RPMI8226 (cell line): ENCODE results near the gene CD244.
"Not testable (repeated sequence)": the region's sequence is repeated elsewhere in the genome, so short reads cannot be mapped to it uniquely, and the experiment has no call there.

Source experiments
- DNase-seq: peaks from one replicate; pipeline ENCODE4 v3.0.0-alpha.2; 2015

CD244 gene

GRCh38 chr1:160807247-160807646 is 55.4 kb downstream of the CD244 start:
- no peak for DNase-seq

- no peak for DNase-seq
Measured at GRCh38 chr1:160806784-160807183, 55.9 kb downstream of the CD244 start.

GRCh38 chr1:160806109-160806665 is 56.5 kb downstream of the CD244 start:
- no peak for DNase-seq

- no peak for DNase-seq
Measured at GRCh38 chr1:160801836-160802580, 60.7 kb downstream of the CD244 start.

- DNase-seq, result no peak
Measured at GRCh38 chr1:160800645-160801408, 61.9 kb downstream of the CD244 start.

GRCh38 chr1:160800142-160800541 is 62.5 kb downstream of the CD244 start:
- no peak for DNase-seq

GRCh38 chr1:160799641-160800040 is 63.0 kb downstream of the CD244 start:
- no peak for DNase-seq

GRCh38 chr1:160798439-160798838 is 64.2 kb downstream of the CD244 start:
- no peak for DNase-seq

GRCh38 chr1:160797861-160798273 is 64.8 kb downstream of the CD244 start:
- DNase-seq, result no peak

GRCh38 chr1:160797271-160797709 is 65.4 kb downstream of the CD244 start:
- no peak for DNase-seq

GRCh38 chr1:160795951-160796383 is 66.7 kb downstream of the CD244 start, which contains the start of gene LY9:
LY9 (plus strand) TSS chr1:160796174; CDS start chr1:160796188, 14 bp downstream.
- DNase-seq, result peak; percentile 62

GRCh38 chr1:160794376-160794775 is 68.3 kb downstream of the CD244 start:
- no peak for DNase-seq

- DNase-seq, result no peak
Measured at GRCh38 chr1:160789702-160790611, 72.7 kb downstream of the CD244 start.

- DNase-seq, result no peak
Measured at GRCh38 chr1:160789051-160789701, 73.5 kb downstream of the CD244 start.

- DNase-seq, result not testable (repeated sequence)
Measured at GRCh38 chr1:160782988-160783765, 79.5 kb downstream of the CD244 start.

GRCh38 chr1:160781914-160782689 is 80.6 kb downstream of the CD244 start:
- DNase-seq, result peak; percentile 95

- peak; percentile 44 for DNase-seq
Measured at GRCh38 chr1:160781186-160781766, 81.4 kb downstream of the CD244 start.

GRCh38 chr1:160780398-160780755 is 82.3 kb downstream of the CD244 start:
- DNase-seq, result no peak
